GM10266 (cell line): ENCODE measurements around the gene CELSR1.

ENCODE experiments used
- DNase-seq: peaks from one replicate; pipeline ENCODE4 v3.0.0; 2012; ENCODE audit errors: extremely low spot score
- TF ChIP-seq, protein P1 (sequence below): IDR thresholded peaks from 2 replicates; pipeline ENCODE4 v1.5.1; 2012; ENCODE audit warnings: mild to moderate bottlenecking, low read depth; ENCODE audit not compliant: control insufficient read depth, insufficient read depth; ENCODE audit errors: missing control alignments

The CELSR1 gene

DNA sequence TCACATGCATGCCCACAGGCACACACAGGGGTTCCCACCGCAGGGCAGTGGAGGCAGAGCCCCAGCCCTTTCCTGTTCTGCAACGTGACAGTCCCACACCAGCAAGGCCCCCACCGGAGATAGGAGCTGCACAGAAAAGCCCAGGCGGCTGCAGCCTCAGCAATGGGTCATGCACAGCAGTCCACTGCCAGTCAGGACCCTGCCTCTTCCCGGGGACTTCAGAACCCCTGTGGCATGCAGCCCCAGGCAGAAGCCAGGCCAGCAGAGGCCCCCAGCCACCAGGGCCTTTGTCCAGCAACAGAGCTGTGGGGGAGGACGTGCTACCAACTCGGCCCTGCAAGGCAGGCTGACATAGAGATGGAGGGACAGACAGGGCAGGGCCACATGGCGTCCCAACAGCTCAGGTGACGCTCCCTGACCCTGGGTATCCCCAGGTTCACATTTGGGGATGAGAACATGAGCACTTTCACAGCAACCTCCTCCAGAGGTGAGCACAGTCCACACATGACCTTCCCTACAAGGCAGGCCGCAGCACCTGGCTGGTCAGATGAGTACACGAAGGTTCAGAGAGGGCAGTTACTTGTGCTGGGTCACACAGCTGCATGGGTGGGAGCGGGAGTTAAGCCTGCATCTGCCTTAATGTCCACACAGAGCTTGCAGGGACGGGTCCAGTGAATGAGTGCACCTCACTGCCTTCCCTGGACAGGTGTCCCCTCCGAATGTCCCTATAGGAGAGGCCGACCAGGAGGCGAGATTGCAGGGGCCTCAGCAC, 87.3 kb downstream of the CELSR1 start:
- TF ChIP-seq, protein P1, sequence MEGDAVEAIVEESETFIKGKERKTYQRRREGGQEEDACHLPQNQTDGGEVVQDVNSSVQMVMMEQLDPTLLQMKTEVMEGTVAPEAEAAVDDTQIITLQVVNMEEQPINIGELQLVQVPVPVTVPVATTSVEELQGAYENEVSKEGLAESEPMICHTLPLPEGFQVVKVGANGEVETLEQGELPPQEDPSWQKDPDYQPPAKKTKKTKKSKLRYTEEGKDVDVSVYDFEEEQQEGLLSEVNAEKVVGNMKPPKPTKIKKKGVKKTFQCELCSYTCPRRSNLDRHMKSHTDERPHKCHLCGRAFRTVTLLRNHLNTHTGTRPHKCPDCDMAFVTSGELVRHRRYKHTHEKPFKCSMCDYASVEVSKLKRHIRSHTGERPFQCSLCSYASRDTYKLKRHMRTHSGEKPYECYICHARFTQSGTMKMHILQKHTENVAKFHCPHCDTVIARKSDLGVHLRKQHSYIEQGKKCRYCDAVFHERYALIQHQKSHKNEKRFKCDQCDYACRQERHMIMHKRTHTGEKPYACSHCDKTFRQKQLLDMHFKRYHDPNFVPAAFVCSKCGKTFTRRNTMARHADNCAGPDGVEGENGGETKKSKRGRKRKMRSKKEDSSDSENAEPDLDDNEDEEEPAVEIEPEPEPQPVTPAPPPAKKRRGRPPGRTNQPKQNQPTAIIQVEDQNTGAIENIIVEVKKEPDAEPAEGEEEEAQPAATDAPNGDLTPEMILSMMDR, result no peak

DNA sequence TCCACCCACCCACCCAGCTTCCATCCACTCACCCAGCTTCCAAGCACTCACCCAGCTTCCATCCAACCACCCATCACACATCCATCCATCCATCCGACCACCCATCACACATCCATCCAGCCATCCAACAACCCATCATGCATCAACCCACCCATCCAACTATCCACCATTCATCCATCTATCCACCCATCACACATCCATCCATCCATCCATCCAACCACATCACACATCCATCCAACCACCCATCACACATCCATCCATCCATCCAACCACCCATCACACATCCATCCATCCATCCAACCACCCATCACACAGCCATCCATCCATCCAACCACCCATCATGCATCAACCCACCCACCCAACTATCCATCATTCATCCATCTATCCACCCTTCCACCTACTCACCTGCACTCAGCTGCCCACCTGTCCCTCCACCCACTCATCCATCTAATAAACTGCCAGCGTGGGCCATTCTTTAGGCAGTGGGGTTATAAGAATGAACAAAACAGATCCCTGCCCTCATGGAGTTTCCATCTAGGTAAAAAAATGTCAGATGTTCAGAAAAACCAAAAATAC, 88.2 kb downstream of the CELSR1 start:
- DNase-seq, result no peak
- TF ChIP-seq, protein P1, result no peak

More for the DNA sequence above, 87.3 kb downstream of the CELSR1 start:
- no peak for DNase-seq

DNA sequence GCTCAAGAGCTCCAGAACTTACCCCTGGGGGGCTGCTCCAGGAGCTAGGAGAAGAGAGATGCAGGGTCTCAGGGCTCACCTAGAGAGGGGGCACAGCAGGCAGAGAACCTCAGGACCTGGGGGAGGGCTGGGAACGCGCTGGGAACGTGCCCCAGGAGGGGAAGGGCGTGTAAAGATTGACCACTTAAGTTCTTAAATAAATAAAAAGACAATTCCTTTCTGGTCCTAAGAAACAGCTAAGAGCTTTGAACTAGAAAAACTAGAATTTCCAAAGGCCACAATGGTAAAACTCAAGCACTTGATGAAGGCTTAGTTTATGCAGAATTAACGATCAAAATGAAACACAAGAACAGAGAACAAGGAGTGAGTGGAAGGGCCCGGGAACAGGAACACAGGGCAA, 89.1 kb downstream of the CELSR1 start:
- DNase-seq, result no peak
- TF ChIP-seq, protein P1, result no peak

DNA sequence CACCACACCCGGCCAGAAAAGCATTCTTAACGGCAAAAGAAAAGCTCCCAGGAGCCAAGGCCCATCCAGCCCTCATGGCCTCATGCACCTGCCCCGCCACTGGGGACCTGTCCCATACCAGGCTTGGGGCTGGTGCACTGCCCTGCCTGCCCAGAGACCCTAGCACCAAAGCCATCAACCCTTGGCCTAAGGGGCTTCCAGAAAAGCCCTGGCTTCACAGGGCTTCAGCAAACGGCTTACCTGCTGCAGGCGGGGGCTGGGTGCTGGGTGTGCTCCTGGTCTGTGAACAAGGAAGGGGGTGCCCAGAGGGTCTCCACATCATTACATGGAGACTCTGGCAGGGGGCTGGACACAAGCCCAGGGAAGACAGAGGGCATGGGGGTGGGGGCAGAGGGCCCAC, 89.5 kb downstream of the CELSR1 start:
- TF ChIP-seq, protein P1, result no peak
- no peak for DNase-seq

DNA sequence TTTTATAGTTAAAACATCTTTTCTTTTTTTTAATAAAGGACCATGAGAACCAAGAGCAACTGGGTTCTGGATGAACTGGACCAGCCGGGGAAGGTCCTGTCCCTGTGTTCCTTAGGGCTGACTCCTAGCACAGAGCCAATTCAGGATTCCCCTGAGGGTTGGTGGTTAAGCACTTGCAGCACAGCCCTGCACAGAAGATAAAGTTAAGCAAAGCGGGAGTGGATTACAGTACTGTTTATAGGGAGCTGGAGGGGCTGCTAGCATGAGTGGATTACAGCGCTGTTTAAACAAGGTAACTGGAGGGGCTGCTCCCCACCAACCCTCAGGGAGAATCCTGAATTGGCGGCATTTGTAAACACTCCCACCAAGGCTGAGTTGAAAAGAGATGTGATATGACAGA, 90.6 kb downstream of the CELSR1 start:
- no peak for DNase-seq
- TF ChIP-seq, protein P1, result no peak

DNA sequence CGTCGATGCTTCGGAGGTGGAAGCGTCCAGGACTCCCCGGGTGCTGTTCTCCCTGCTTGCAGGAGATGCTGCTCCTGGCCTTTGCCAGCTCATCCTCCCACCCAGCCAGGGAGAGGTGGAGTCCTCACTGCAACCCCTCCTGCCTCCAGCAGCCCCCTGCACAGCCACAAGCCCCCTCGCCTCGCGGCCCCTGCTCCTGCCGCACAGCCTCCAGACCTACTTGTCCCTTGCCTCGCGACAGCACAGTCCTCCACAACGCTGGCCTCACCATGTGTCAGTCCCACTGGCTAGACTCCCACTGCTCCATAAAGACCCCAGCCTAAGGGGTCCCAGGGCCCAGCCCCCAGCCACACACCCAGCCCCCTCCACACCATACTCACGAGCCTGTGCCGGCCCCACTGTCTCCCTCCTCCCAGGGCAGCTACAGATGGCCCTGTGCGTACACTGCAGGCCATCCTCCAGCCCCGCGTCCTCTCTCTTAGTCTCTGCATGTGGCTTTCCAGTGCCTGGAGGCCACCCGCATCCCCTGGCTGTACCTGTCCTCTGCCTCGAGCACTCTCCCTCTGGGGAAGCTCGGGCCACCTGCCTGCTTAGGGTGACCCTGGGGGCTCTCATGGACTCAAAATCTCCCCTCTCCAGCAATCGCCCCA, 91.5 kb downstream of the CELSR1 start:
- TF ChIP-seq, protein P1, result no peak
- no peak for DNase-seq
